ENCODE data around the gene IGFBP7.

The IGFBP7 gene

DNA sequence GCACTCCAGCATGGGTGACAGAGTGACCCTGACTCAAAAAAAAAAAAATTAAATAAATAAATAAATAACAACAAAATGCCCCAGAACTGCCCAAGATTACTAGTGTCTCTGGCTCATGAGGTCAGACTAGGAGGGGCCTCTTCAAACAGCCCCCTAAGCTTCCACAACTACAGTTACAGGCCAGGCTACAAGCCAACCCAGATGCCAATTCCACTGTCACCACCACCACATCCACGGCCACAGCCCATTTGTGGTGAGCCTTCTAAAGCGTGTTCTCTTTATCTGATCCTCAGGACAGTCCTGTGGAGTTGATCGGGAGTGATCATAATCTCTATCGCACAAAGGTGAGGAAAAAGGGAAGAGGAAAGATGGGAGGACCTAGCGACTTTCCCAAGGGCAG is 36.6 kb downstream of the IGFBP7 start:
- H3K27me3 ChIP-seq, result no peaks in the 10 kb centered on the region
- no peaks in the 10 kb centered on the region for H3K36me3 ChIP-seq
- no peak overlapping the region for H3K27ac ChIP-seq
- H3K4me1 ChIP-seq (ENCODE audit: control insufficient read depth in 1 of 2, insufficient read depth in 1 of 2, low read depth in 1 of 2, low read length in 1 of 2), result peaks cover 0 to 7% of the 10 kb centered on the region in 2 experiments
- no peak overlapping the region for H3K4me3 ChIP-seq (ENCODE audit: low read depth in 1 of 2, low read length in 1 of 2)
- TF ChIP-seq, protein P1, sequence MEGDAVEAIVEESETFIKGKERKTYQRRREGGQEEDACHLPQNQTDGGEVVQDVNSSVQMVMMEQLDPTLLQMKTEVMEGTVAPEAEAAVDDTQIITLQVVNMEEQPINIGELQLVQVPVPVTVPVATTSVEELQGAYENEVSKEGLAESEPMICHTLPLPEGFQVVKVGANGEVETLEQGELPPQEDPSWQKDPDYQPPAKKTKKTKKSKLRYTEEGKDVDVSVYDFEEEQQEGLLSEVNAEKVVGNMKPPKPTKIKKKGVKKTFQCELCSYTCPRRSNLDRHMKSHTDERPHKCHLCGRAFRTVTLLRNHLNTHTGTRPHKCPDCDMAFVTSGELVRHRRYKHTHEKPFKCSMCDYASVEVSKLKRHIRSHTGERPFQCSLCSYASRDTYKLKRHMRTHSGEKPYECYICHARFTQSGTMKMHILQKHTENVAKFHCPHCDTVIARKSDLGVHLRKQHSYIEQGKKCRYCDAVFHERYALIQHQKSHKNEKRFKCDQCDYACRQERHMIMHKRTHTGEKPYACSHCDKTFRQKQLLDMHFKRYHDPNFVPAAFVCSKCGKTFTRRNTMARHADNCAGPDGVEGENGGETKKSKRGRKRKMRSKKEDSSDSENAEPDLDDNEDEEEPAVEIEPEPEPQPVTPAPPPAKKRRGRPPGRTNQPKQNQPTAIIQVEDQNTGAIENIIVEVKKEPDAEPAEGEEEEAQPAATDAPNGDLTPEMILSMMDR (IDR thresholded peaks at IDR 0.05), result no peak
- no peaks in the 10 kb centered on the region for H3K9me3 ChIP-seq

DNA sequence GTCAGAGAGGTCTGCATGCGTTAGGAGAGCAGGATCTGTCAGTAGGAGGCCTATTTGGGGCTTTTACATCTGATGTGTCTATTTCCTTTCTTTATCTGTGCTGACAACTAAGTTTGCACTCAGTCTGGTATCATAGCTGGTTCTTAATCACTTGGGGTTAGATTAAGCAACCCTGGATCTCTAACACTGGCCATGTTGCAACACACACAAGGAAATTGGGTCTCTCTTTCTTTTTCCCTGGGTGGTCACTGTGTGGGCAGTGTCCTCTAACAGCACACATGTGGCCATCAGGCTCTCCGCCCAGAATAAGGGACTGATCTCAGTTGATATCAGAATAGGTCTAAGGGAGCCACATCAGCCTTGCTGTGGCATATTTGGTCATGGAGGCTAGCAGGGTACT is 38.9 kb downstream of the IGFBP7 start:
- peaks cover 0 to 7% of the 10 kb centered on the region in 2 experiments for H3K4me1 ChIP-seq (ENCODE audit: control insufficient read depth in 1 of 2, insufficient read depth in 1 of 2, low read depth in 1 of 2, low read length in 1 of 2)
- no peak overlapping the region for H3K4me3 ChIP-seq (ENCODE audit: low read depth in 1 of 2, low read length in 1 of 2)
- no peaks in the 10 kb centered on the region for H3K27me3 ChIP-seq
- no peak overlapping the region for H3K27ac ChIP-seq
- H3K36me3 ChIP-seq, result no peaks in the 10 kb centered on the region
- TF ChIP-seq, protein P1 (IDR thresholded peaks at IDR 0.05), result no peak
- no peaks in the 10 kb centered on the region for H3K9me3 ChIP-seq

DNA sequence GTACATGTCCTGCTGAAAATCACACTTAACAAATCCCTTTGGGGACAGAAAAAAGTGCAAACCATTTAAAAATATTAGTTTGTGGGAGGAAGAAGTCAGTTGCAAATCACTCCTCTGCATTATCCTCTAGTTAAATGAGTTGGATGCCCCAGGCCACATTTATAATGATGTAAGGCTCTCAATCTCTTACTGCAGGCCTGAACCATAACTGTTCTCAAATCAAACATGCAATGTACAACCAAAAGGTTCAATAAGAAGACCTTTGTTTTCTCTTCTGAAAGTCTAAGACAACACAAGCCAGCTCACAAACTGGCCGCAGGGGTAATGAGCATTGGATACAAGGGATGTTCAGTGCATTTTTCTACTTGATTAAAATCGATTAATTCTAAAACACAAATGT is 39.7 kb downstream of the IGFBP7 start:
- no peak overlapping the region for H3K27ac ChIP-seq
- H3K4me3 ChIP-seq (ENCODE audit: low read depth in 1 of 2, low read length in 1 of 2), result no peak overlapping the region
- no peaks in the 10 kb centered on the region for H3K27me3 ChIP-seq
- TF ChIP-seq, protein P1 (IDR thresholded peaks at IDR 0.05), result no peak
- H3K9me3 ChIP-seq, result no peaks in the 10 kb centered on the region
- no peaks in the 10 kb centered on the region for H3K36me3 ChIP-seq
- H3K4me1 ChIP-seq (ENCODE audit: control insufficient read depth in 1 of 2, insufficient read depth in 1 of 2, low read depth in 1 of 2, low read length in 1 of 2), result peaks cover 0 to 7% of the 10 kb centered on the region in 2 experiments

DNA sequence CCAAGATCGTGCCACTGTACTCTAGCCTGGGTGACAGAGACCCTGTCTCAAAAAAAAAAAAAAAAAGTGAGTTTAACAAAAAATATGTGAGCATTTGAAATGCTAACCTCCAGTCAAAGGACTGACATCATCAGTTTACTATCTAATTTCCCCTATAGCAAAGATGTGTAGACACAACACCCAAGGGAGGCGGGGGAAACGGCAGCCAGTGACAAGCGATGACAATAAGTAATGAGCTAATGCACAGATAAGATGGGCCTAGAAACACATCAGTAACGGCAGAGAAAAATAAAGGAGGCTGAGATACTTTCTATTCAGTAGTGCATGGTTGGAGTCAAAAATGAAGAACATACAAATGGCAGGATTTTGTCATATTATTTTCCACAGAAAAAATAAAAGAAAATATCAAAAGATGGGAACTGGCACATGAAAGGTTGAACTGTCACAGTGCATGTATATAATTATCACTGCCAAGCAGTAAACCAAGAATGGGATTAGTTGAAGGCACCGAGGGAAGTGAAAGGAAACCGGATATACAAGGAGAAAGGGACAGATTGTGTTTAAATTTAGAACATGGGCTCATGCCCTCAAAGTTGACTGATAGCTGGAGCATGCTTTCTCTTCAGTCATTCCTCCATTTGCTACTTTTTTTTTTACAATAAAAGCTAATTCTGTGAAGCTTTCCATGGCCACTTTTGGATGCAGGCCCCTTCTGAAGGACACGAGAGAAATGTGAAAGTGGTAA is 41.8 kb downstream of the IGFBP7 start:
- H3K27ac ChIP-seq, result no peak overlapping the region
- no peaks in the 10 kb centered on the region for H3K9me3 ChIP-seq
- TF ChIP-seq, protein P1 (IDR thresholded peaks at IDR 0.05), result no peak
- peaks cover 0 to 7% of the 10 kb centered on the region in 2 experiments for H3K4me1 ChIP-seq (ENCODE audit: control insufficient read depth in 1 of 2, insufficient read depth in 1 of 2, low read depth in 1 of 2, low read length in 1 of 2)
- no peak overlapping the region for H3K4me3 ChIP-seq (ENCODE audit: low read depth in 1 of 2, low read length in 1 of 2)
- H3K27me3 ChIP-seq, result no peaks in the 10 kb centered on the region
- H3K36me3 ChIP-seq, result no peaks in the 10 kb centered on the region

DNA sequence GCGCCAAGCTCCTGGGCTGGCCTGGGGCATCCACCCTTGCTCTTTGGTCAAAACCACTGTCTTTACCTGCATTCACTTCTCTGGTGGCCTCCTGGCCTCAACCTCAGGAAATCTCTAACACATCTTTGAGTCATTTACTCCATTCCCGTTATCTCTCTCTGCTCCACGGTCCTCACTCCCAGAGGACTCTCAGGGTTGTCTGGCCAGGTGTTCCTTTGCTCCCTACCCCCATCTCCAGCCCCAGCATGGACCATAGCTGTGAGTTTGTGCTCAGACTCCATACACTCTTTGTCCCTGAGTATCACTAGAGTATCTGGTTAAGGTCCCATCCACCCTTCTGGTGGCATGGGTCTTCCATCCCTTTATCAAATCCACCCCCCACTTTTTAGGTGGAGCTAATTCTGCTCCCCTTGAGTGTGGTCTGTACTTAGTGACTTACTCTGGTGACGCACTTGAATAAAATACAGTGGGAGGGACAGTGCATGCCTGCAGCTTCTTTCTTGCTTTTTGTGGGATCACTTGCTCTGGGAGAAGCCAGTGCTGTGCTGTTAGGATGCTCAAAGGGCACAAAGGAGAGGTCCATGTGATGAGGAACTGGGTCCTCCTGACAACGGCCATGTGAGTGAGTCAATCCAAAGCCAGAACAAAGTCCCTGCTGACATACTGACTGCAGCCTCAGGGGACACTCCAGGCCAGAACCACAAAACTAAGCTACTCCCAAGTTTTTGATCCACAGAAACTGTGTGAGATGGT is 44.3 kb downstream of the IGFBP7 start:
- no peak overlapping the region for H3K27ac ChIP-seq
- TF ChIP-seq, protein P1 (IDR thresholded peaks at IDR 0.05), result no peak
- no peaks in the 10 kb centered on the region for H3K27me3 ChIP-seq
- H3K9me3 ChIP-seq, result no peaks in the 10 kb centered on the region
- no peak overlapping the region for H3K4me3 ChIP-seq (ENCODE audit: low read depth in 1 of 2, low read length in 1 of 2)
- peaks cover 0 to 1% of the 10 kb centered on the region in 2 experiments for H3K4me1 ChIP-seq (ENCODE audit: control insufficient read depth in 1 of 2, insufficient read depth in 1 of 2, low read depth in 1 of 2, low read length in 1 of 2)
- H3K36me3 ChIP-seq, result no peaks in the 10 kb centered on the region
